A204.1 (cell line): ENCODE measurements around the gene MACF1.
"Not testable (repeated sequence)": the region's sequence is repeated elsewhere in the genome, so short reads cannot be mapped to it uniquely, and the experiment has no call there.

Experiments used
- FAIRE-seq: peaks from 2 replicates; lab custom pipeline; 2012; peaks lifted over from hg19 to GRCh38; lab: Jason Lieb, UNC

The MACF1 gene

GRCh38 chr1:39522221-39522620, 317.7 kb downstream of the MACF1 start:
- FAIRE-seq = not testable (repeated sequence)

- no peak for FAIRE-seq
Measured at GRCh38 chr1:39522661-39523567, 318.4 kb downstream of the MACF1 start.

GRCh38 chr1:39524171-39524570, 319.7 kb downstream of the MACF1 start:
- FAIRE-seq = no peak

- no peak for FAIRE-seq
Measured at GRCh38 chr1:39524591-39525365, 320.3 kb downstream of the MACF1 start.

GRCh38 chr1:39525366-39526165, 321.1 kb downstream of the MACF1 start:
- FAIRE-seq = no peak

GRCh38 chr1:39526466-39527189, 322.1 kb downstream of the MACF1 start:
- no peak for FAIRE-seq

- FAIRE-seq = not testable (repeated sequence)
Measured at GRCh38 chr1:39527190-39527579, 322.7 kb downstream of the MACF1 start.

GRCh38 chr1:39528082-39528481, 323.6 kb downstream of the MACF1 start:
- FAIRE-seq = no peak

GRCh38 chr1:39529901-39530535, 325.5 kb downstream of the MACF1 start:
- FAIRE-seq = no peak

GRCh38 chr1:39531526-39531925, 327.0 kb downstream of the MACF1 start:
- no peak for FAIRE-seq

GRCh38 chr1:39533442-39533841, 328.9 kb downstream of the MACF1 start:
- FAIRE-seq = no peak
